ENCODE data around the gene SH2D3C. TPM values are rescaled to one million over a fixed set of nuclear protein-coding genes. Genes with fewer than 3 reads are reported as not detected.
"Not testable (repeated sequence)": the region's sequence is repeated elsewhere in the genome, so short reads cannot be mapped to it uniquely, and the experiment has no call there.

Gene SH2D3C
- total RNA-seq, 1 donor from 2014 or later, result 19.3 TPM

DNA sequence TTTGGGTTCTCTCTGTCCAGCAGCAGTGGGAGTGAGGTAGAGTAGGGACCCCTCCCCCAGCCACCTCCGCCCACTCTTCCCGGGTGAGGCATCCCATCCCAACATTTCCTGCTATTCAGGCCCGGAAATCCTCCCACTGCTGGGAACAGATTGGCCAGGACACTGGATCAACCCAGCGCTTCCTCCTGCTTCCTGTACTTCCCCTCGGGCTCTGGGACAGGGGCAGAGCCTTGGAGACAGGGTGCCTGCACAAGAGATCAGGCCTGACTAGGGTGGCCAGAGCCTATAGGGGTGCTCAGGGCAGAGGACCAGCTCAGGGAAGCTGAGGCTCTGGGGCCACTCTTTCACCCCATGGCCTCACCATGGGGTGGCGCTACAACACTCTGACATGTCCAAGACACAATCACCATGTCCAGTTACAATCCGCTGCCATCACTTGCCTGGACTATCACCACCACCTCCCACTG, 14.5 kb downstream of the SH2D3C start:
- Mint-ChIP-seq H3K27me3 (ENCODE audit: unreplicated experiment) (no peaks in the 10 kb centered on the region), H3K27ac (ENCODE audit: unreplicated experiment) (peak overlapping the region; percentile 60), H3K36me3 (ENCODE audit: unreplicated experiment) (peaks cover 15% of the 10 kb centered on the region), H3K4me3 (ENCODE audit: unreplicated experiment) (no peak overlapping the region), H3K9me3 (ENCODE audit: unreplicated experiment) (no peaks in the 10 kb centered on the region), H3K4me1 (ENCODE audit: unreplicated experiment) (peaks cover 69% of the 10 kb centered on the region)
- TF ChIP-seq, protein P1, sequence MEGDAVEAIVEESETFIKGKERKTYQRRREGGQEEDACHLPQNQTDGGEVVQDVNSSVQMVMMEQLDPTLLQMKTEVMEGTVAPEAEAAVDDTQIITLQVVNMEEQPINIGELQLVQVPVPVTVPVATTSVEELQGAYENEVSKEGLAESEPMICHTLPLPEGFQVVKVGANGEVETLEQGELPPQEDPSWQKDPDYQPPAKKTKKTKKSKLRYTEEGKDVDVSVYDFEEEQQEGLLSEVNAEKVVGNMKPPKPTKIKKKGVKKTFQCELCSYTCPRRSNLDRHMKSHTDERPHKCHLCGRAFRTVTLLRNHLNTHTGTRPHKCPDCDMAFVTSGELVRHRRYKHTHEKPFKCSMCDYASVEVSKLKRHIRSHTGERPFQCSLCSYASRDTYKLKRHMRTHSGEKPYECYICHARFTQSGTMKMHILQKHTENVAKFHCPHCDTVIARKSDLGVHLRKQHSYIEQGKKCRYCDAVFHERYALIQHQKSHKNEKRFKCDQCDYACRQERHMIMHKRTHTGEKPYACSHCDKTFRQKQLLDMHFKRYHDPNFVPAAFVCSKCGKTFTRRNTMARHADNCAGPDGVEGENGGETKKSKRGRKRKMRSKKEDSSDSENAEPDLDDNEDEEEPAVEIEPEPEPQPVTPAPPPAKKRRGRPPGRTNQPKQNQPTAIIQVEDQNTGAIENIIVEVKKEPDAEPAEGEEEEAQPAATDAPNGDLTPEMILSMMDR (IDR thresholded peaks at IDR 0.05), result peak; percentile 46
- no peak for DNase-seq (ENCODE audit: extremely low spot score, unreplicated experiment)

DNA sequence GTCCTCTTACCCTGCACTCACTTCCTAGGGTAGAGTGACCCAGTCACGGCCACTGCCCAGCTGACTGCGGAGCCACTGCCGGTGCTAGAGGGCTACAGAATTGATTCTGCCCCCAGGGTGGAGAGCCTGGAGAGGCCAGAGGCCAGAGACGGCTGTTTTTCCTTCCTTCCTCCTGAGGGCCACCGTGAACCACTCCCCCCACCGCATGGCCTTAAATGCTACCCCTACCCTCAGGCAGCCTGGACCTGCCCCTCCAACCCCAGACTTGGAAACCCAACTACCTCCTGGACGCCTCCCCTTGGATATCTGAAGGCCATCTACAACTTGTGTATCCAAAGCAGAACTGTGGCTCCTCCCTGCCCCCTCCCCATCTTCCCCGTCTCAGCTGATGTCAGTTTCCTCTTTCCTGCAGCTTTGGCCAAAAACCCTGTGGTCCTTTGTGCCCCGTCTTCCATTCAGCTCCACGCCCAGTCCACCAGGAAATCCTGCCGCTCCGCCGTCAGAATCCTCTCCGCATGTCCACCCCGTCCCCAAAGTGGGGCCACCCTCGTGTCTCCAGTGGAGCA, 16.3 kb downstream of the SH2D3C start:
- H3K27me3 Mint-ChIP-seq (ENCODE audit: unreplicated experiment), result no peaks in the 10 kb centered on the region
- no peak overlapping the region for H3K4me3 Mint-ChIP-seq (ENCODE audit: unreplicated experiment)

DNA sequence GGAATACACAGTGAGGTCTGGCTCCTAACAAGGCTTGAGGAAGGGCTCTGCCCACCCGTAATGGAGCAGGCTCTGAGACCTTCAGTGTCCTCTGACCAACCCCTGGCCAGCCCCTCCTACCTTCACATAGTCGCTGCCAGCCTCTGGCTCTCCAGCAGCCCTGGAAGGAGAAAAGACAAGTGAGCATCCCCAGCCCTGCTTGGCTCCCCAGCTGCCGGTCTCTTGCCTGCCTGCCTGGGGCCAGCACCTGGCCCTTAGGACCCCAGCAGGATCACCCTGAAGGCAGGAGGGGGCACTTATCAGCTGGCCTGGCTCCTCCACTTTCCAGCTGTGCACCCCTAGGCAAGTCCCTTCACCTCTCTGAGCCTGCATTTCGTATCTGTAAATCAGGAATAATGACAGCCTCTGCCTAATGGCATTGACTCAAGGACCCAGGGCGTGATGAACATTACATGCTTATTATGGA, 16.9 kb downstream of the SH2D3C start:
- TF ChIP-seq, protein P1 (IDR thresholded peaks at IDR 0.05), result no peak
- Mint-ChIP-seq H3K4me1 (ENCODE audit: unreplicated experiment) (peaks cover 54% of the 10 kb centered on the region), H3K27ac (ENCODE audit: unreplicated experiment) (peak overlapping the region; percentile 81), H3K9me3 (ENCODE audit: unreplicated experiment) (no peaks in the 10 kb centered on the region), H3K4me3 (ENCODE audit: unreplicated experiment) (no peak overlapping the region), H3K36me3 (ENCODE audit: unreplicated experiment) (peaks cover 15% of the 10 kb centered on the region), H3K27me3 (ENCODE audit: unreplicated experiment) (no peaks in the 10 kb centered on the region)
- DNase-seq (ENCODE audit: extremely low spot score, unreplicated experiment), result no peak

More for the DNA sequence above, 16.3 kb downstream of the SH2D3C start:
- TF ChIP-seq, protein P1 (IDR thresholded peaks at IDR 0.05), result no peak
- Mint-ChIP-seq H3K27ac (ENCODE audit: unreplicated experiment) (peak overlapping the region; percentile 81), H3K9me3 (ENCODE audit: unreplicated experiment) (no peaks in the 10 kb centered on the region), H3K36me3 (ENCODE audit: unreplicated experiment) (peaks cover 20% of the 10 kb centered on the region), H3K4me1 (ENCODE audit: unreplicated experiment) (peaks cover 60% of the 10 kb centered on the region)
- no peak for DNase-seq (ENCODE audit: extremely low spot score, unreplicated experiment)

DNA sequence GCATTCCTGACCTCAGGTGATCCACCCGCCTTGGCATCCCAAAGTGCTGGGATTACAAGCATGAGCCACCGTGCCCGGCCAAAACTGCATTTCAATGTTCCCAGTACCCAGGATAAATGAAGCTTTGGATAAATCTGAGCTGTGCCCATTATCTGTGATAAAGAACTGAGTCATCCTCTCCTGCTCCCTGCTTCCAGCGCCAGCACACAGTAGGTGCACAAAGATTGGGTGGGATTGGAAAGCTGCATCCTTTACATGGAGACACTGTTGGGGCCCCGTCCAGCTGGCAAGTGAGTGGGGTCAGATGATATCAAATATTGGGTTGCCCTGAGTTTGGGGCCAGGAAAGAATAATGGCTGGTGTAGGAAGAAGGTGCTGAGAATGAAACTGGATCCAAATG, 17.4 kb downstream of the SH2D3C start:
- TF ChIP-seq, protein P1 (IDR thresholded peaks at IDR 0.05), result no peak
- Mint-ChIP-seq H3K4me3 (ENCODE audit: unreplicated experiment) (no peak overlapping the region), H3K9me3 (ENCODE audit: unreplicated experiment) (no peaks in the 10 kb centered on the region), H3K36me3 (ENCODE audit: unreplicated experiment) (peaks cover 12% of the 10 kb centered on the region), H3K27me3 (ENCODE audit: unreplicated experiment) (no peaks in the 10 kb centered on the region), H3K4me1 (ENCODE audit: unreplicated experiment) (peaks cover 50% of the 10 kb centered on the region), H3K27ac (ENCODE audit: unreplicated experiment) (no peak overlapping the region)
- no peak for DNase-seq (ENCODE audit: extremely low spot score, unreplicated experiment)

DNA sequence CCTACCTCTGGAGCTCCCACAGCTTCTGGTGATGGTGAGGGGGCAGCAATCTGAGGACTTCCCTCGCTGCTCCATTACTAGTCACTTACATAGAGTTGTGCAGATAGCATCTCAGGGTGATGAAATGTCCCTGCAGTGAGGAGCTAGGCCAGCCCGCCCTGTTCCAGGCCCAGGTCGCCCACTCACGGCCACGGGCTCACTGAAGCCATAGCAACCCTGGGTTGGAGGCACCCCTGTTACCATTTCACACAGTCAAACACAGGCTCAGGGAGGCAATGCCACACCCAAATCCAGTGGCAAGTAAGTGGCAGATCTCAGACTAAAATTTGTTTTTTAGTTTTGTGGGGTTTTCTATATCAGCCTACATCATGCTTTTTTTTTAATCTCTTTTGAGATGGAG, 19.6 kb downstream of the SH2D3C start:
- no peak overlapping the region for H3K4me3 Mint-ChIP-seq (ENCODE audit: unreplicated experiment)
- peaks cover 6% of the 10 kb centered on the region for H3K36me3 Mint-ChIP-seq (ENCODE audit: unreplicated experiment)
- H3K4me1 Mint-ChIP-seq (ENCODE audit: unreplicated experiment), result peaks cover 31% of the 10 kb centered on the region
- no peaks in the 10 kb centered on the region for H3K27me3 Mint-ChIP-seq (ENCODE audit: unreplicated experiment)
- TF ChIP-seq, protein P1 (IDR thresholded peaks at IDR 0.05), result no peak
- no peaks in the 10 kb centered on the region for H3K9me3 Mint-ChIP-seq (ENCODE audit: unreplicated experiment)
- H3K27ac Mint-ChIP-seq (ENCODE audit: unreplicated experiment), result no peak overlapping the region
- no peak for DNase-seq (ENCODE audit: extremely low spot score, unreplicated experiment)

DNA sequence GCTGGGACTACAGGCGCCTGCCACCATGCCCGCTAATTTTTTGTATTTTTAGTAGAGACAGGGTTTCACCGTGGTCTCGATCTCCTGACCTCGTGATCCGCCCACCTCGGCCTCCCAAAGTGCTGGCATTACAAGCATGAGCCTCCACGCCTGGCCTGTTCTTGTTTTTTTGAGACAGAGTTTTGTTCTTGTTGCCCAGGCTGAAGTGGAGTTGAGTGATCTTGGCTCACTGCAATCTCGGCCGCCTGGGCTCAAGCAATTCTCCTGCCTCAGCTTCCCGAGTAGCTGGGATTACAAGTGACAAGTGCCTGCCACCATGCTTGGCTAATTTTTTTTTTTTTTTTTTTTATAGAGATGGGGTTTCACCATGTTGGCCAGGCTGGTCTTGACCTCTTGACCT, 21.7 kb downstream of the SH2D3C start:
- peaks cover 11% of the 10 kb centered on the region for H3K4me1 Mint-ChIP-seq (ENCODE audit: unreplicated experiment)
- not testable (repeated sequence) for DNase-seq (ENCODE audit: extremely low spot score, unreplicated experiment); H3K27me3 Mint-ChIP-seq (ENCODE audit: unreplicated experiment); H3K4me3 Mint-ChIP-seq (ENCODE audit: unreplicated experiment); H3K36me3 Mint-ChIP-seq (ENCODE audit: unreplicated experiment); H3K27ac Mint-ChIP-seq (ENCODE audit: unreplicated experiment); H3K9me3 Mint-ChIP-seq (ENCODE audit: unreplicated experiment)
